Frontal cortex (tissue), 4 donors: ENCODE results near the gene FEM1C. TPM values are rescaled to one million over a fixed set of nuclear protein-coding genes. Genes with fewer than 3 reads are reported as not detected.
A peak's percentile ranks its signal among the peaks of the same experiment; 100 is the strongest.

Experiments
- DNase-seq, 2 donors: peaks; one replicate each; pipeline ENCODE4 v3.0.0; 2012; ENCODE audit warnings: low spot score in 2 of 2
- FAIRE-seq: peaks from 2 replicates; lab custom pipeline; 2012; peaks lifted over from hg19 to GRCh38; lab: Jason Lieb, UNC
- total RNA-seq: library from RNA; depleted of rRNA; stranded (reverse); fragments of >200 nt; gene quantifications from one replicate; pipeline ENCODE4 v1.2.3, GENCODE V29; 2014
- donor health status: control.
- donor health status: control.
- donor health status: control.

The FEM1C gene
- total RNA-seq, 1 donor from 2014 or later: 62.8 TPM

DNA sequence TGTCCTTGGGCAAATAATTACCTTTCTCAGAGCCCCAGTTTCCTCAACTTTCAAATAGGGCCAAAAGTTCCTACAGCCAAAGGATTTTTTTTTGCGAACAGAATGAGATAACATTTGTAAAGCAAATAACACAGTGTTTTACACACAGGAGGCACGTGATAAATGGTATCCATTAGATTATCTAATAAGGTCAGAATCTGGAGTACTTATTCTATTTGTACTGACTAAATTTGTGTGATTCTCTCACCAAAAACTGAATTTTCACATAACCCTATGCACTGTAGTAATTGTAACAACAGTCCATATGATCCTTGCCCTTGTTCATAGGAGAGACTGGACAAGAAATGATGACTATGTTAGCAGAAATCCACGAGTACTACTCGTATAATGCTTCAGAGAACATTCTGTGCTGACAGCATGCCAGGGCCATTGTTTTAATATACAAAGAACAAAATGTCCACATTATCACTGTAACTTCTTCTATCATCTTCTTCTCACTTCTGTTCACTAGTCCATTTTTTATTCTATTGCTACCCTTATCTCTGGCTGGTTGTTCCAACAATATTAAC is 13.9 kb upstream of the FEM1C start:
- FAIRE-seq (no peak), DNase-seq (no peak)

DNA sequence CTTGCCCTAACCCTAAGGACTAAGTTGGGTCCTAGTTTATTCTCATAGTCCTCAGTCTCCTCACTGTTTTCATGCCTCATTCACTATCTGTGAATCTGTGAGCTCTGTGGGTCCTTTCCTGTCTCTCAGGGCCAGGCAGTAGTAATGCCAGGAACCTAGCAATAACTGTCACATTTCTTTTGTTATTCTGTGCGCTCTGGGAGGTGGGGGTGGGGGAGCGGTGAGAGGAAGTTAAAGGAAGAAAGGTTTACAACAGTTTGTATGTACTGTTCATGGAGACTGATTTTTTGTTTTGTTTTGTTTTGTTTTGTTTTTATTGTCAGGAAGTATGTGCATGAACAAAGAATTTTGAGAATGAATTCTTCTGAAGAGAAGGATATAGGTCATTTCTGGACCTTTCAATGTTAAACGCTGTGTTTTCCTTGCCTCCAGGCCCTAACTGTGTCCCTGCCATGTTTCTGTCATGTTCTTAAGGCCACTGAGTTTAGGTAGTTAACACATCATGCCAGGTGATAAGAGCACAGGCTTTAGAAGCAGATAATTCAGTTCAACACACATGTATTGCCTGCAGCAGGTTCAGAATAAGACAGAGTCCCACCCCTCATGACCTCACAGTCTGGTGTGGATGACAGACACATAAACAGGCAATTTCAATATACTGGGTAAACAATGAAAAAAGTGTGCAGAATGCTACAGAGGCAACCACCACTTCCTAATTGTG is 13.3 kb upstream of the FEM1C start:
- FAIRE-seq (no peak), DNase-seq (no peak)

DNA sequence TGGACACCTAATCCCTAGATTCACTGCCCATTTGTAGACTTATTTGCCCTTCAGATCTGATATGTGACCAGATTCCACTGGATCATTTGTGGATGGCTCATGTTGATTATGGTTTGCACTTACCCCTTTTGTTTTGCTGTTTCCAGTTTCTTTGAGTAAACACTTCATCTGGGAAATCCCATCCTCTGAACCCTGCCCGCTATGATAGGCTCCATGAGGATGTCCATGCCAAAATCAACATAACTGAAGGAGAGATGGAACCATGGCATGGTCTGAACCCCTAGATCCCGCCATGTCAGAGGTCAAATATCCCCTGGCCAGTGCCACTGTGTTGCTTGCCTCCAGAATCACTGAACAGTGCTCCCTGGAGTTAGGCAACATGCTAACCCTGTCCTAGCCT is 11.7 kb upstream of the FEM1C start:
- DNase-seq: no peak
- no peak for FAIRE-seq

DNA sequence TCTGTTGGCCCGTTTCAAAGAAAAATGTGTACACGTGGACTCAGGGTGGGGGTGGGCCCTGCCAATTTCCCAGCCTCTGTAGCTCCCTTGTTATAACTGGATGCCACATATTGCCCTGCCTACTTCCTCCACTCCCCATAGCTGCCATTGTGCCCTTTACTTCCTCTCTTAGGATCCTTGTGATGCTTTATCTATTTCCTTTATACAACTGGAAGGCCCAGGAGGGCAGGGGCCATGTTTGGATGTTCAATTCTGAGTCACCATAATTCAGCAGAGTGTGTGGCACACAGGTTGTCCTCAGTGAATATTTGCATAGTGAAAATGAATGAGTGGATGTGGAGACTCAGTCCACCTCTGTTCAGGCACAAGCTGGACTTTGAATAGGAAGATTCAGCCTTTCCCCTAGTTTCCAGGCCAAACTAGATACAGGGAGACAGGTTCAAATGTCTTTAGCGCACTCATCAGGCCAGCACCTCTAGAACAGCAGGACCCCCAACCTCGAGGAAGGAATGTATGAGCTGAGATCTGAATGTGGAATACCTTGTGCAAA is 10.6 kb upstream of the FEM1C start:
- FAIRE-seq (no peak), DNase-seq (no peak)

DNA sequence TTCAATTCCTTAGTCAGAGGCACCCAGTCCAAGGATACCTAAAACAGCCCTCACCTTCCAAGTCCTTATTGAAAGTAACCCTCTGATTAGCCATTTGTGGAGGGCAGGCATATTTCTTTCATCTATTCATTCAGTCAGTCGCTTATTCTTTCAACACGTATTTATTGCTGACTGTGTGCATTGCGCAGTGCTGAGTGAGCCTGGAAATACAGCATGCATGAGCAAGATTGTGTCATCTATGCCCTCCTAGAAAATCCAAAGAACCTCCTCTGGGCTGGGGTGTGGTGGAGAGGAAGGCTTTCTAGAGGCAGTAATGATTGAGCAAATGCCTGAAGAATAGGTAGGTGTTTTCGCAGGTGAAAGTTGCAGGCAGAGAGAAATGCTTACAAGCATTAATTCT is 8.5 kb upstream of the FEM1C start:
- no peak for DNase-seq
- no peak for FAIRE-seq

DNA sequence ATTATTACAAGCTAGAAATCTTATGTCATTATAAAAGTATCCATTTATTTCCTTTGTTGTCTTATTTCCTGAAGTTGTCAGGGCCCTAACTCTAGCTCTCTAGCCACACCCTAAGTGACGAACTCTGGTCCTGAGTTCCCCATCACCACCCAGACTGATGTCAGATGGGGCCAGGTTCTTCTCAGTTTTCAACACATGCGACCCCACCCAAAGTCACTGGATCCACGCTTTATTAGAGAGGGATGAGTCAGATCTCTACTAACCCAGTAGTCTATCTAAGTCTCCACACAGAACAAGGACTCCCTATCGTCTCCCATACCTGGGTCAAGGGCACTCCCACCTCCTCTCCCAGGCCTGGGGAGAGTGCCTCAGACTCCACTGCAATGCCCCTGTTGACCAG is 6.8 kb upstream of the FEM1C start:
- FAIRE-seq (no peak), DNase-seq (no peak)

DNA sequence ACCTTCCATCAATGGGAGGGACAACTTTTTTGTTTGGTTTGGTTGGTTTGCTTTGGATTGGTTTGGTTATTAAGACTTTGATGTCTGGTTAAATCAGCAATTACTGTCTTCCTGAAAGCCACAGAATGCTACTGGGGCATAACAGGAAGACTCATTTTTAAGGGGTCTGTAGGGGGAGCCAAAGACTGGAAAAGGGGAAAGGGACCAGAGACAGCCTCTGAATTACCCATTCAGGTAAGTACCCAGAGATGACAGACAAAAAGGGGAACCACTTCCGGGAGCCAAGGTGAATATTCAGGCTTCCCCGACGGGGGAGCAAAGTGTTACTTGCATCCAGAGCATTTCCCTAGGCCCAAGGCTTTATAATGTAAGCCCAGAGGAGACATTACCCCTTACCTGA is 4.6 kb upstream of the FEM1C start:
- FAIRE-seq (no peak), DNase-seq (no peak)

DNA sequence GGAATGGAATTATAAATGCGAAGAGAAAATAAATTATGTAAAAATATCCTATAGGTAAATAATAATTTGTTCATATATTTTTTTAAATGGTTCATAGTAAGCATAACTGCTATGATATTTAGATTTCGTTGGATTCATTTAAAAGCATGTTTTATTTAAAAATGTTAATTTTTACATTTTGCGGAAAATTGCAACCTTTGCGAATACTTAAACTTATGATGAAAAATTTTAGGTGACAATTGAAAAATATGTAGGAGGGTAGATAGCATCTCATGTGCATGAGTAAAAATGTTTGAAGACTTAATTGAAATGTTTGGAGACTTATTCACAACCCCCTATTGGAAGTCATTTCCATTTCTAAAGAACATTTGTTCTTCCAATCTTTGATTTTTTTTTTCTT is 4.1 kb upstream of the FEM1C start:
- no peak for DNase-seq
- no peak for FAIRE-seq

DNA sequence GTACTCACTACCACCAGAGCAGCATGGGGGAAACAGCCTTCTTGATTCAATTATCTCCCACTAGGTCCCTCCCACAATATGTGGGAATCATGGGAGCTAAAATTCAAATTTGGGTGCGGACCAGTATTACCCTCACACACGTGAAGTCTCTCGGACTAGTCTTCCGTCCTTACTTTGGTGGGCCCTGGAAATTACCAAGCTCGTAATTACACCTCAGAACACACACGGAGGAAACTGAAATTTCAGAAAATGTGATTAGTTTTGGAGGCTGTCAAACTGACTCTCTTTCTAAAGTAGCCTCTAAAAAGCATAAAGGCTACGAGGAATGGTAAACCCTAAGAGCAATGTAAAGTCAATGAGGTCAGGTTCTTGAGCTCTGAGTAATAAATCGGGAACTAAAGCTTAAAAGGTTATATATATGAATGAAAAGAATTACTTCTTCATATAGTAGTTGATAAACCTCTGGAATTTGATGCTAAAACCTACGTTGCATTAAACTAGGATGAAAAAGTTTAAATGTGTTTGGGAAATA is 842 bp upstream of the FEM1C start:
- FAIRE-seq (no peak), DNase-seq (no peak)

DNA sequence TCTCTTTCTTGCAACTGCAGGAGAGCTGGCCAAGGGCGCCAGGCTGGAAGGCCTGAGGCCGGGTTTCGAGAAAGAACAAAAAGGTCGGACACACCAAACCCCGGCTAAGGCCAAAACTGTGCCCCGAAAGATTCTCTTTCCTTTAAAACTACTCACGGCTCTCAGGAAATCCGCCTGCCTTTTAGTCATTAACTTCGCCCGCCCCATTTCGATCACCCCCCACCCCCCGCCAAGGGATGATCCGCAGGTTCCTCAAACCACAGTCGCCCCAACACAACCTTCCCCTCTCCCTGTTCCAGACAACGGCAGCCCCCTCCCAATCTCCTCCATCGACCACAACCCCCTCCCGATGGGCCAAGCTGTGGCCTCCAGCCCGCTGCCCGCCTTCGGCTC is 536 bp downstream of the FEM1C start:
- FAIRE-seq (no peak), DNase-seq (no peak)

DNA sequence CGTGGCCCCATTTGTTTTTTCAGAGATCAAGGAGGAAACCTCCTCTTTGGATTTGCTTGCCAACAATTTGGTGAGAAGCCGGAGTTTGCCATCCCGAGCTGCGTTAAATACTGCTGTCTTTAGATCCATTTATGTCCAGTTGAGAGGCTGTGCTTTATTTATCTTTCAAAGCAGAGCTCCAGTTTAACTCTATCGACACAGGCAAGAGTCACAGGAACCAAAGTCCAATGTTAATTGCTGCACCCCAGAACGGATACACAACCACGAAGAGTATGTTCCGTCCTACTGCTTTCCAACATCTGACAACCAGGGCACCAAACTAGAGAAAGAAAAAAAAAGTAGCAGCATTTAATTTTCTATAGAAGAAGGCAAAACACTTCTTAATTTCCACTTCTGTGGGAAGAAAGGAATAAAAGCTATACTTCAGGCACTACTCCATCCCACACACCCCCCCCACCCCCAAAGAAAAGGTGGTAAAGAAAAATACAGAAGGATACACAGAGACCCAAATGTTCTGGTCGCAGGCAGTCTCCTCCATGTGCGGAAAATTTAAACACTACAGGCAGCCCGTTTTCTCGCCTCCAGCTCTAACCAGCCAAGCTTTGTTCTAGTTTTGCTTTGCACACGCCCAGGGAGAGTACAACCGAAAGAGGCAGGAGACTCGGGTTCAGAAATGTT is 1.1 kb downstream of the FEM1C start:
- DNase-seq (peak in 1 of 2 donors; percentile 23), FAIRE-seq (no peak)

DNA sequence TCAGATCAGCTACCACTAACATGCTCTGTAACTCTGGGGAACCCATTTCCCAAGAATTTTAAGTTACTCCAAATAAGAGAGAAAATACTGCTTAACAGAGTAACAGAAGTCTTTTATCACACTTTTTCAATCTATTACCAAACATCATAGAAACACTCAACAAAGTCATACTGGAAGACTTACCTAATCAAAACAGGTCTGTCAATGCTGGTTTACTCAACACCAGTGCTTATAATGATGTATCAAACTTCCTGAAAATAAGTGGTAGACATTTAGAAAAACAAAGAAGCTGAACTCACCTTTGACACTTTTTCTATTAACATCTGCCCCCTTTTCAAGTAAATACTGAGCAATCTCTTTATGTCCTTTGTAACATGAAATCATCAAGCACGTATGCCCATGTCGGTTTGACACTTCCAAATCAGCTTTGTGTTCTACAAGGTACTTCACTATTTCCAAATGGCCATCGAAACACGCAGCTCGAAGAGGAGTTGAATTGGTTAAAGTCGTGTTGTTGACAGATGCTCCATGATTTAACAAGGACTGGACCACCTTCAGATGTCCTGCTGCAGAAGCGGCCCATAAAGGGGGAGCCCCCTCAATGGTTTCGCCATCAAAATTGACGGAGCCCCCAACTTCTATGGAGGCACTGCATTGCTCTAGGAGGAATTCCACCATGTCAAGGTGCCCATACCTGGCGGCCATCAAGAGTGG is 1.8 kb downstream of the FEM1C start:
- FAIRE-seq (no peak), DNase-seq (no peak)

DNA sequence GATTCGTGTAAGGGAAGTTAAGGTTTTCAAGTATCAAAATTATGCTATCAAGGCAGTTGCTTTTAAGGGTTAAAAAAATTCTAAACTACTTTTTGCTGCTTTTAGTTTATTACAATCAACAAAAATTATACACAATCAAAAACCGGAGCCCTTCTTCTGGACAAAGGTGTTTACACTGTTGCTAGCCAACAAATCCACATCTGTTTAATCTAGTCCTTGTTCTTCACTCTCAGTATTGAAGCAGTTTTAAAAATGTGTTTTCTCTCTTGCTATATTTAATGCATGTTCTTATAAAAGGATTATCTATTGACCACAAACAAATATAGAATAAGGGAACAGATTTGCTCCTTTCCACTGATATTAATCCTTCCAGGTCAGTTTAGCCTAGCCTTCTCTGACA is 2.5 kb downstream of the FEM1C start:
- DNase-seq: no peak
- no peak for FAIRE-seq

DNA sequence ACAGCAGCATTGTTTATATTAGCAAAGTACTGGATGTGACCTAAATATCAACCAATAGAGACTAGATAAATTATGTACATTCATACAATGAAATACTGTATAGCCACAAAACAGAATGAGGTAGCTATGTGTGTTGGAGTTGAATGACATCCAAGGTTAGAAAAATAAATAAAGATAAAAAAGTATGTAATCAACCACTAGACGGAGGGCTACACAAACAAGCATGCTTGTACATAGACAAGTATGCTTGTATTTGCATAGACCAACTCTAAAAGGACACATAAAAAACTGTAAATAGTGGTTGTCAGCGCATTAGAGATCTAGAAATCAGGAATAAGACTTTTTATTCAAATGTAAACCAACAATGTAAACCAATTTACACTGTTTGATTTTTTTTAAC is 3.0 kb downstream of the FEM1C start:
- DNase-seq (no peak), FAIRE-seq (no peak)

DNA sequence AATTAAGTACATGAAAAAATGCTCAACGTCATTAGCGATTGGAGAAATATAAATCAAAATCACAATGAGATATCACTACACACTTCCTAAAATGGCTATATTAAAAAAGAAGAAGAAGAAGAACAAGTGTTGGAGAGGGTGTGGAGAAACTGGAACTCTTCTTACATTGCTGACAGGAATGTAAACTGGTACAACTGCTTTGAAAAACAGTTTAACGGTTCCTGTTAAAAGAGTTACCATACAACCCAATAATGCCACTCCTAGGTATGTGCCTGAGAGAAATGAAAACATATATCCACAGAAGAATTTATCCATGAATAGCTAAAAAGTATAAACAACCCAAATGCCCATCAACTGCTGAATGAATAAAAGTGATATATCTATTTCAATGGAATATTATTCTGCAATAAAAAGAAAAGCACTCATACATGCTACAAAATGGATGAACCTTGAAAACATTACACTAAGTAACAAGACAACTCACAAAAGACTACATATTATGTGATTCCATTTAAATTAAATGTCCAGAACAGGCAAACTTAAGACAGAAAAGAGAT is 9.0 kb downstream of the FEM1C start:
- DNase-seq: no peak
- FAIRE-seq: no peak

DNA sequence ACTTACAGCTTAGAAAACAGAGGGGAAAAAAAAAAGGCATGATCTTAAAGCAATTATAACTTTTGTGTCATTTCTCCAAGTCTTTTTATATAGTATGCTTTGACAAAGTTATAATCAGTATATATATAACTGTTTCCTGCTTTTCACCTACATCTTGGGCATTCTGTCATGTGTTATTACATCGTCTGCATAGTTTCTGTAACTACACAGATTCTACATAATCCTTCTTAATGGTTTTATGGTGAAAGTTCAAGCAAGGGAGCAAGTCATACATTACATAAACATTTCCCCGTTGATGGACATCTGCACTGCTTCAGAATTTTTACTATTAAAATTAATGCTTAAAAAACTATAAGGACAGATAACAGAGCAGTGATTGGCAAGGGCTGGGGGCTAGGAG is 12.1 kb downstream of the FEM1C start:
- FAIRE-seq: no peak
- no peak for DNase-seq

DNA sequence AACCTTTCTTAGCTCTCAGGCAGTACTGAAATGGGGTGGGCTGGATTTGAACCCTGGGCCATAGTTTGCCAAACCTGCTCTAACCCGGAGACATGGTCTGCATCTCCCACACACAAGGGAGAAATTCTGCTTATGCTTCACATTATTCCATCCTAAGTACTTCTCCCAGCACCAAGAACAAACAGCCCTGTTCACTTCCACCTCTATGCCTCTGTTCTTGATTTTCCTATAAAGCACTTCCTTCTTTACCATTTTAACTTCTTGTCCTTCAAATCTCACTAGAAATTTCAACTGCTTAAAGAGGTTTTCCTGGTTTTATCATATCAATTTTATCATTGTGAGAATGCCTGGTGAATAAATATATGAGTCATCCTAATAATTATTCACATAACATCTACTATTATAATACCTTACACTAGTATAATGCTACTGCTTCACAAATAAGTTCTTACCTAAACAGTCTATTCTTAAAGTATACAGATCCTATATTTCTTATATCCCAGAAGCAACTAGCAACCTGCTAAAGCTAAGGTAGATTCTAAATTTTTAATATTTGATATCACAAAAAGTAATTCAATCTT is 12.7 kb downstream of the FEM1C start:
- DNase-seq: no peak
- no peak for FAIRE-seq

DNA sequence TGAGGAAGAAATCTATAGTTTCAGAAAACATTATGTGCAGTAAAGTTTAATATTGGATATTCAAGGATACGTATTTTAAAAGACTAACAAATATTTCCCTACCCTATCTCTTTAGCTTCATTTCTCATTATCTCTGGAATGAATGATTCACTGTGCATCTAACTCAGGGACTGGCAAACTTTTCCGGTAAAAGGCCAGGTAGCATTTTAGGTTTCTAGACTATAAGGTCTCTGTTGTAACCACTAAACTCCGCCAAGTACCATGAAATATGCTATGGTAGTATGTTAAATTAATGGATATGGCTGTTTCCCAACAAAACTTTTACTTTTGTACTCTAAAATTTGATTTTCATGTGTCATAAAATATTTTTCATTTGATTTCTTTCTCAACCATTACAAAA is 13.2 kb downstream of the FEM1C start:
- FAIRE-seq (no peak), DNase-seq (no peak)

DNA sequence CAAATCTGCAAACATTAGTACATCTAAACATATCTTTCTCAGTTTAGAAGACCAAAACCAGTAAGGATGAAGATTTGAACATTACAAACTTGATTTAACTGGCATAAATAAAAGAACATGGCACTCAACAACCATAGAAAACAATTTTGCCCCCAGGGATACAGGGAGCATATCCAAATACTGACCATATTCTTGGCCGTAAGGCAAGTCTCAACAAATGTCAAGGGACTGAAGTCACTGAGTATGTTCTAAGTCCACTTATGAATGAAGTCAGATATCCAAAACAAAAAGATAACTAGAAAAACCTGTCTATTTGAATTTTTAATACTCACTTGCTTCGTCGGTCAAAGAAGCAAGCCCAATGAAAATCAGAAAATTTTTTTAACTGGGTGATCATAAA is 14.1 kb downstream of the FEM1C start:
- DNase-seq: no peak
- FAIRE-seq: no peak

DNA sequence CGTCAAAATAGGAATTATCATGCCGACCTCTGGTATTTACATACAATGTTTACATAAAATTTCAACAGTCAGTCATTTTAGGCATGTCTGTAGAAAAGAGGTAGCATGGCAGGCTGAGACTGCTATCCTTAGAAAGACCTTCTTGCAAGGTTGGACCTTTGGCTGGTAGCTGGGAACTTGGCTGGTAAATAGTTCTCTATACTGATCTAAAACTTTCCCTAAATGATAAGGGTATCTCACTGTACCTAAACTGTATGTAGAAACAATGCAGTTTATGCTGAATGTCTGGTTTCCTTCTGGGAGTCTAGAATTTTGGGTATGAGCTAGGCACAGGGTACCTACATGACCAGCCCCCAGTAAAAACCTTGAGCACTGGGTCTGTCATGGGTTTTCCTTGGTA is 18.0 kb downstream of the FEM1C start:
- no peak for DNase-seq
- FAIRE-seq: no peak
